ENCODE data around the gene PSTPIP2. TPM values are rescaled to one million over a fixed set of nuclear protein-coding genes. Genes with fewer than 3 reads are reported as not detected.
A peak's percentile ranks its signal among the peaks of the same experiment; 100 is the strongest.

The PSTPIP2 gene
- total RNA-seq, 2 donors from 2014 or later: 7.0 to 21.1 TPM

DNA sequence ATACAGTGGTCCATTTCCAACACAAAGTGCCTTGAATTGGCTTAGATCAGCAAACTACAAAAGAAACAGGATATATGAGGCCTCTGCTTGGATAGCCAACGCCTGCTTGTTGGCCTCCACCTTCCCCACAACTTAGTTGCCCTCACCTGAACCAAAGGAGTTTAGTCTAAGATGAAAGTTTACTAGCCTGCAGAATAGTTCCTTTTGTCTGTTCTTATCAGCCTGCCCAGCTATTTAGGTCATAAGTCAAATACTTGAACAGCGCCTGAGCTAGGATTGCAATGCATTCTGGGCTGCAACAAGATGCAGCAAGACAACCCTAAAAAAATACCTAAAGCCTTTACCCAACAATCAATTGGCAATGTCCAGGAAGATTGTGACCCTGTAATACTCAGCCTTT is 91.8 kb downstream of the PSTPIP2 start:
- DNase-seq (ENCODE audit: low spot score): no peak
- WGBS: 74% methylated on average over 2 of the region's 2 CpGs
- Histone ChIP-seq H3K4me3 (no peak overlapping the region), H3K27me3 (replicated peaks; ENCODE audit: insufficient read depth) (no peaks in the 10 kb centered on the region), H3K27ac (no peak overlapping the region), H3K9me3 (no peaks in the 10 kb centered on the region), H3K36me3 (no peaks in the 10 kb centered on the region), H3K4me1 (replicated peaks) (no peaks in the 10 kb centered on the region)
- intact Hi-C loops (cut with DNase I): no loop called here
- no peak for TF ChIP-seq POLR2A (IDR thresholded peaks at IDR 0.05)
- TF ChIP-seq, protein P1, sequence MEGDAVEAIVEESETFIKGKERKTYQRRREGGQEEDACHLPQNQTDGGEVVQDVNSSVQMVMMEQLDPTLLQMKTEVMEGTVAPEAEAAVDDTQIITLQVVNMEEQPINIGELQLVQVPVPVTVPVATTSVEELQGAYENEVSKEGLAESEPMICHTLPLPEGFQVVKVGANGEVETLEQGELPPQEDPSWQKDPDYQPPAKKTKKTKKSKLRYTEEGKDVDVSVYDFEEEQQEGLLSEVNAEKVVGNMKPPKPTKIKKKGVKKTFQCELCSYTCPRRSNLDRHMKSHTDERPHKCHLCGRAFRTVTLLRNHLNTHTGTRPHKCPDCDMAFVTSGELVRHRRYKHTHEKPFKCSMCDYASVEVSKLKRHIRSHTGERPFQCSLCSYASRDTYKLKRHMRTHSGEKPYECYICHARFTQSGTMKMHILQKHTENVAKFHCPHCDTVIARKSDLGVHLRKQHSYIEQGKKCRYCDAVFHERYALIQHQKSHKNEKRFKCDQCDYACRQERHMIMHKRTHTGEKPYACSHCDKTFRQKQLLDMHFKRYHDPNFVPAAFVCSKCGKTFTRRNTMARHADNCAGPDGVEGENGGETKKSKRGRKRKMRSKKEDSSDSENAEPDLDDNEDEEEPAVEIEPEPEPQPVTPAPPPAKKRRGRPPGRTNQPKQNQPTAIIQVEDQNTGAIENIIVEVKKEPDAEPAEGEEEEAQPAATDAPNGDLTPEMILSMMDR (IDR thresholded peaks at IDR 0.05): no peak
- TF ChIP-seq POLR2AphosphoS5 (IDR thresholded peaks at IDR 0.05): no peak

- H3K4me1 ChIP-seq (replicated peaks): no peaks in the 10 kb centered on the region
- no peaks in the 10 kb centered on the region for H3K27me3 ChIP-seq (replicated peaks; ENCODE audit: insufficient read depth)
- H3K9me3 ChIP-seq: no peaks in the 10 kb centered on the region
- no peak for DNase-seq (ENCODE audit: low spot score)
- H3K4me3 ChIP-seq: no peak overlapping the region
- WGBS: 64% methylated on average over 1 of the region's 1 CpG
- no peaks in the 10 kb centered on the region for H3K36me3 ChIP-seq
- TF ChIP-seq POLR2AphosphoS5 (IDR thresholded peaks at IDR 0.05) (no peak), POLR2A (IDR thresholded peaks at IDR 0.05) (no peak)
- TF ChIP-seq, protein P1 (IDR thresholded peaks at IDR 0.05): no peak
- H3K27ac ChIP-seq: no peak overlapping the region
- intact Hi-C loops (cut with DNase I): loop anchor here (10.0 kb wide), 1 partner anchor 97 kb away; the partner anchor contains the start of gene PSTPIP2
Measured at GRCh38 chr18:45978084-45978483, 94.0 kb downstream of the PSTPIP2 start.

DNA sequence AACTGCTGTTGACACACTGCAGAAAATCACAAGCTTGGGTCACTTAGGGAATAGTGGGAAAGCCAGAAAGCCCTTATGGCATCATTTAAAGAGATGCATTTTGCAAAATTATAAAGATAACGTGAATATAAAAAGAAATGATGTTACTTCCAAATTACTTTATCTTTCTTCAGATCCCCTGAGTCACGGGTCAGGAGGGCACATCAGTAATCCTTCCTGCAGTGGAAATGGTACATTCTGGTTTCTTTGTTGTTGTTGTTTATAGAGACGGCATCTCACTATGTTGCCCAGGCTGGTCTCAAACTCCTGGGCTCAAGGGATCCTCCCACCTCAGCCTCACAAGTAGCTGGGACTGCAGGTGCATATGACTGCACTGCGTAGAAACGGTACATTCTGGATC is 95.1 kb downstream of the PSTPIP2 start:
- TF ChIP-seq POLR2AphosphoS5 (IDR thresholded peaks at IDR 0.05) (no peak), POLR2A (IDR thresholded peaks at IDR 0.05) (no peak)
- TF ChIP-seq, protein P1 (IDR thresholded peaks at IDR 0.05): no peak
- Histone ChIP-seq H3K4me3 (no peak overlapping the region), H3K36me3 (no peaks in the 10 kb centered on the region), H3K27me3 (replicated peaks; ENCODE audit: insufficient read depth) (no peaks in the 10 kb centered on the region), H3K4me1 (replicated peaks) (no peaks in the 10 kb centered on the region), H3K9me3 (no peaks in the 10 kb centered on the region), H3K27ac (no peak overlapping the region)
- DNase-seq (ENCODE audit: low spot score): no peak
- intact Hi-C loops (cut with DNase I): loop anchor here (10.0 kb wide), 1 partner anchor 98 kb away; the partner anchor contains the start of gene PSTPIP2
- WGBS: 93% methylated on average over 5 of the region's 5 CpGs

DNA sequence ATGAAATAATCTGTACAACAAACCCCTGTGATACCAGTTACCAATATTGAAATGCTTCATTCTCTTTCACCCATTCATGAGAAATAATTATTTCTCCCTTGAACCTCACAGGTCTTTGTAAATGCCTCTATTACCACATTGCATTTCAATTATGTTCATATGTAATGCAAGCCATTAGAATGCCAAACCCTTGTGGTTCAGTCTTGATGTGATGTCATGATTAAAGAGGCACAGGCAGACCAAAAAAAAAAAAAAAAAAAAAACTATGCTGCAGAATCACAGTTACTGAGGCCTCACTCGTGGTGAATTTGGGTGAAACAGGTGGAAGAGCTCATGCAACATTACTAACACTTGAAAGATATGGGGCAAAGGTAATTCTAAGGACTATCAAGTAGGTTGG is 95.5 kb downstream of the PSTPIP2 start:
- H3K4me3 ChIP-seq: no peak overlapping the region
- no peaks in the 10 kb centered on the region for H3K4me1 ChIP-seq (replicated peaks)
- H3K27me3 ChIP-seq (replicated peaks; ENCODE audit: insufficient read depth): no peaks in the 10 kb centered on the region
- H3K9me3 ChIP-seq: no peaks in the 10 kb centered on the region
- H3K27ac ChIP-seq: no peak overlapping the region
- H3K36me3 ChIP-seq: no peaks in the 10 kb centered on the region
- no peak for DNase-seq (ENCODE audit: low spot score)
- TF ChIP-seq, protein P1 (IDR thresholded peaks at IDR 0.05): no peak
- no peak for TF ChIP-seq POLR2A (IDR thresholded peaks at IDR 0.05)
- TF ChIP-seq POLR2AphosphoS5 (IDR thresholded peaks at IDR 0.05): no peak
- WGBS: 34% methylated on average over 1 of the region's 1 CpG
- intact Hi-C loops (cut with DNase I): loop anchor here (10.0 kb wide), 1 partner anchor 98 kb away; the partner anchor contains the start of gene PSTPIP2

DNA sequence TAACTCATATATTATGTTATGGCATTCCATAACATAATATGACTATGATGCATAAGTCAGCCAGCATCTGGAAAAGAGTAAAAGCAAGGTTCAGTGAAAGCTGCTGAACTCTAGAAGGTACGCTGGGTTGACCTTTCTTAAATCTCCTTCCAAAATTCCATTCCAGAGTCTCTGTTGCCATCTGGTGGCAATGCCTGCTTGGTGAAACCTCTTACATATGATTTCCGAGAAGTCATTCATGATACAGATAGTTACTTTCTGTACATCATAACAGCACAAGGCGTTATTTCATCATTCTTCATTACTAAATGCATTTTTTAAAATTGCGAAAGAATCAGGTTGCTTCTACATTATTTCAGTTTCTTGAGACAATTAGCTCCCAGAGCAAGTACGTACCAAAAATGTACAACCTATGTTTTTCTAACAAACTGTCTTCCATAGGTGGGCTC is 97.9 kb downstream of the PSTPIP2 start:
- DNase-seq (ENCODE audit: low spot score): peak; percentile 51
- Histone ChIP-seq H3K36me3 (no peaks in the 10 kb centered on the region), H3K9me3 (no peaks in the 10 kb centered on the region), H3K27me3 (replicated peaks; ENCODE audit: insufficient read depth) (no peaks in the 10 kb centered on the region), H3K27ac (no peak overlapping the region), H3K4me3 (no peak overlapping the region), H3K4me1 (replicated peaks) (no peaks in the 10 kb centered on the region)
- intact Hi-C loops (cut with DNase I): loop anchor here (10.0 kb wide), 1 partner anchor 101 kb away; the partner anchor contains the start of gene PSTPIP2
- TF ChIP-seq, protein P1 (IDR thresholded peaks at IDR 0.05): peak in 3 of 4 experiments; percentile 57 to 82 (median 73)
- TF ChIP-seq POLR2AphosphoS5 (IDR thresholded peaks at IDR 0.05) (peak; percentile 40), POLR2A (IDR thresholded peaks at IDR 0.05) (no peak)
- 24% methylated on average over 5 of the region's 5 CpGs for WGBS

Data from prostate gland (tissue), 2 donors.